CD4-positive, alpha-beta memory T cell (primary cell): Measurements from ENCODE around the gene CENPP. TPM values are rescaled to one million over a fixed set of nuclear protein-coding genes. Genes with fewer than 3 reads are reported as not detected.

Experiments
- CTCF ChIA-PET: fragments of 350-600 bp; sonication (Branson Sonifier 250); formaldehyde crosslinking; loops from one replicate; lab custom pipeline; 2021; ENCODE audit warnings: inconsistent platforms; ENCODE audit not compliant: partially characterized antibody; lab: Charles Lee
- POLR2A ChIA-PET: fragments of 350-600 bp; sonication (Branson Sonifier 250); formaldehyde crosslinking; loops from one replicate; lab custom pipeline; 2021; ENCODE audit not compliant: partially characterized antibody; lab: Charles Lee
- DNase-seq, 5 donors: peaks; one replicate each; pipeline versions ENCODE4 v3.0.0 to v3.0.0-alpha.2; 2020 to 2022; ENCODE audit warnings: mixed read lengths in 1 of 5
- H3K27ac ChIP-seq: one replicate; pipeline ENCODE4 v1.7.0; 2013; ENCODE audit warnings: low read depth, low read length
- H3K27me3 ChIP-seq: 2 replicates; pipeline ENCODE4 v1.7.0; 2013; ENCODE audit warnings: mild to moderate bottlenecking, low read length, moderate library complexity; ENCODE audit not compliant: insufficient read depth
- H3K36me3 ChIP-seq: 2 replicates; pipeline ENCODE4 v1.7.0; 2013; ENCODE audit warnings: mild to moderate bottlenecking, low read length, moderate library complexity; ENCODE audit not compliant: insufficient read depth
- H3K4me1 ChIP-seq: 2 replicates; pipeline ENCODE4 v1.7.0; 2013; ENCODE audit warnings: mild to moderate bottlenecking, low read length, moderate library complexity; ENCODE audit not compliant: insufficient read depth
- H3K4me3 ChIP-seq, 2 donors: one replicate each; pipeline ENCODE4 v1.7.0; 2013; ENCODE audit warnings: low read length in 2 of 2, mild to moderate bottlenecking in 1 of 2
- H3K9me3 ChIP-seq, 2 donors: one replicate each; pipeline ENCODE4 v1.7.0; 2013; ENCODE audit warnings: low read length in 2 of 2, control low read depth in 1 of 2; ENCODE audit not compliant: control insufficient read depth in 1 of 2
- H3K27ac Mint-ChIP-seq, 7 donors: one replicate each; pipeline ENCODE4 v1.8.0; 2020 to 2021; ENCODE audit warnings: mixed read lengths in 7 of 7, mild to moderate bottlenecking in 6 of 7, inconsistent platforms in 3 of 7, moderate library complexity in 3 of 7
- H3K27me3 Mint-ChIP-seq, 2 donors: one replicate each; pipeline ENCODE4 v1.8.0; 2020 to 2021; ENCODE audit warnings: mixed read lengths in 2 of 2
- H3K36me3 Mint-ChIP-seq, 2 donors: one replicate each; pipeline ENCODE4 v1.8.0; 2020 to 2021; ENCODE audit warnings: mixed read lengths in 2 of 2, inconsistent platforms in 1 of 2, mild to moderate bottlenecking in 1 of 2
- H3K4me1 Mint-ChIP-seq, 4 donors: one replicate each; pipeline ENCODE4 v1.8.0; 2020 to 2021; ENCODE audit warnings: mixed read lengths in 4 of 4, mild to moderate bottlenecking in 1 of 4
- H3K4me3 Mint-ChIP-seq, 8 donors: one replicate each; pipeline ENCODE4 v1.8.0; 2020 to 2021; ENCODE audit warnings: mixed read lengths in 8 of 8, mild to moderate bottlenecking in 7 of 8, moderate library complexity in 6 of 8, inconsistent platforms in 3 of 8
- H3K9me3 Mint-ChIP-seq, 8 donors: one replicate each; pipeline ENCODE4 v1.8.0; 2020 to 2021; ENCODE audit warnings: mixed read lengths in 8 of 8, mild to moderate bottlenecking in 5 of 8, inconsistent platforms in 3 of 8, moderate library complexity in 1 of 8
- intact Hi-C: fragments of 100-400 bp; cut with micrococcal nuclease; formaldehyde crosslinking; loops from one replicate; pipeline ENCODE4 v1.15.1; 2023
- polyA plus RNA-seq, 2 donors: library from polyadenylated mRNA; unstranded; fragments of 300-500 nt; fragmentation: Illumina TruSeq; gene quantifications; one replicate each; pipeline ENCODE4 v1.2.3, GENCODE V29; 2021
- total RNA-seq, 2 experiments: library from RNA; stranded (reverse); gene quantifications; one replicate each; pipeline ENCODE4 v1.2.3, GENCODE V29; 2021

The CENPP gene
- total and polyA plus RNA-seq, 4 experiments from 2014 or later = 0.55 to 9.5 (median 3.4) TPM

DNA sequence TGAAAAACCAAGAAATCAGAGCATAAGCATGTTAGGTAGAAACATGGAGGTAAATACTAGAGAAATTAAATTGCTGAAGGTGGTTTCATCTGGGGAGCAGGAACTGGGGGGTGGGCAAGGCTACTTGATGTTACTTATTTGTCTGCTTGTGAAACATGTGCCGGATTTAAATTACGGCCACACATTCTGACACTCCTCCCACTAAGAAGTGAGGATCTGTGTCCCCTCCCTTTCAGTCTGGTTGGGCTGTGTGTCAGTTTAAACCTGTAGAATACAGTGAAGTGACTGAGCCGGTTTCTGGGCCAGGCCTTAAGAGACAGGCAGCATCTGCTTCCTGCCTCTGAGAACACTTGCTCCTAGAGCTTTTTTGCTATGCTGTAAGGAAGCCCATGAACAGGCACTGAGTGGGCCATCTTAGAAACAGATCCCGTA, 29.9 kb upstream of the CENPP start:
- H3K27me3 Mint-ChIP-seq = no peaks in the 10 kb centered on the region
- Histone ChIP-seq H3K27ac (no peak overlapping the region), H3K9me3 (no peaks in the 10 kb centered on the region), H3K36me3 (peaks cover 15% of the 10 kb centered on the region), H3K4me1 (peaks cover 45% of the 10 kb centered on the region), H3K4me3 (no peak overlapping the region), H3K27me3 (no peaks in the 10 kb centered on the region)
- H3K27ac Mint-ChIP-seq = peak overlapping the region in 6 of 7 donors; percentile 69 to 99 (median 84)
- DNase-seq = no peak
- peaks cover 27 to 40% of the 10 kb centered on the region in 2 donors for H3K36me3 Mint-ChIP-seq
- intact Hi-C loops = loop anchor here (10.0 kb wide), 1 partner anchor 469 kb away; the partner anchor contains the start of gene BICD2
- H3K4me3 Mint-ChIP-seq = peak overlapping the region in 3 of 8 donors; percentile 26 to 45 (median 40)
- H3K4me1 Mint-ChIP-seq = peaks cover 36 to 71% (median 56%) of the 10 kb centered on the region in 4 donors
- POLR2A ChIA-PET = no interaction called here
- CTCF ChIA-PET = no interaction called here
- peaks cover 0 to 2% (median 0%) of the 10 kb centered on the region in 8 donors for H3K9me3 Mint-ChIP-seq

DNA sequence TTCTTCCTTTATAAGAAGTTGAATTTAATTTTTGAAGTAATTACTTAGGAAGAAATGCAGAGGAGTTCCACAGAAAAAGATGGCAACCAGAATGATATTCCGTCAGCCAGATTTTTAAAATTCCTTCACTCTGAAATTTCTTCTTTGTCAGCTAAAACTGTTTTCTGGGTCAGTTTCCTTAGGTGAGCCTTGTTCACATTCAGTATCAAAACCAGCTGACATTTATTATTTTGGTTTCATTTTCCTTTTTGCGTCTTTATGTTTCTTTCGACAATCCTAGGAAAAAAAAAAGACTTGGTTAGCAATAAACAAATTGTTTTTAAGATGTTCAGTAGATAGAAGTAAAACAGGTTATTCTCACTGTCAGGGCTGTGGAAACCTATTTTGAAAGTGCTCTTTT, 28.1 kb upstream of the CENPP start:
- H3K4me1 Mint-ChIP-seq = peaks cover 25 to 54% (median 41%) of the 10 kb centered on the region in 4 donors
- intact Hi-C loops = loop anchor here (10.0 kb wide), 1 partner anchor 467 kb away; the partner anchor contains the start of gene BICD2
- peak overlapping the region in 1 of 2 donors; percentile 14 for H3K4me3 ChIP-seq

DNA sequence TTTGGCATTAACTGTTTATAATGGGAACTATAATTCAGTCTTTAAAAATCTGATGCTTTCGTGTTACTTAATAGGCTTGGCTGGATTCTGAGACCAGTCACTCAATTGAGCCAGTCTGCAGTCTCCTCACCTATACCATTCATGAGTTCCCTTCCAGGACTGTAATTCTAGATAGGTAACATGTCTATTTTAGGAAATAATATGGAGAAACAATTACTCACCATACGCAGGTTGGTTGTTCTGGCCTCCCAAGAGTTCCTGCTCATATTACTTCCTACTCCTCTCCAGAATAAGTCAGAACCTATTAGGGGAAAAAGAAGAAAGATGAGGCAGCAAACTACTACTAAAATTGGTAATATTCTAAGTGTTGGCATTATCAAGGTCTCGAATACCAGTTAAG, 27.7 kb upstream of the CENPP start:
- H3K36me3 ChIP-seq = peaks cover 30% of the 10 kb centered on the region
- H3K27ac ChIP-seq = peak overlapping the region; percentile 61
- Mint-ChIP-seq H3K36me3 (peaks cover 40 to 55% of the 10 kb centered on the region in 2 donors), H3K27ac (peak overlapping the region; percentile 88 to 99 (median 98)), H3K27me3 (no peaks in the 10 kb centered on the region), H3K9me3 (no peaks in the 10 kb centered on the region), H3K4me1 (peaks cover 21 to 49% (median 36%) of the 10 kb centered on the region in 4 donors), H3K4me3 (peak overlapping the region; percentile 73 to 94 (median 88))
- no peak for DNase-seq
- intact Hi-C loops = loop anchor here (10.0 kb wide), 1 partner anchor 467 kb away; the partner anchor contains the start of gene BICD2
- H3K9me3 ChIP-seq = no peaks in the 10 kb centered on the region
- CTCF ChIA-PET = no interaction called here
- peak overlapping the region in 1 of 2 donors; percentile 14 for H3K4me3 ChIP-seq
- H3K4me1 ChIP-seq = peaks cover 24% of the 10 kb centered on the region
- POLR2A ChIA-PET = interaction anchor here (1.0 to 3.1 kb wide), 2 partner anchors 19 to 27 kb away, joined by 3 to 14 read pairs; partner anchors contain the start of genes CENPP and NOL8
- no peaks in the 10 kb centered on the region for H3K27me3 ChIP-seq

More for the DNA sequence above, 28.1 kb upstream of the CENPP start:
- ChIA-PET CTCF (no interaction called here), POLR2A (interaction anchor here (3.1 kb wide), 1 partner anchor 28 kb away, joined by 14 read pairs; the partner anchor contains the start of genes CENPP and NOL8)
- Histone ChIP-seq H3K4me1 (peaks cover 28% of the 10 kb centered on the region), H3K36me3 (peaks cover 26% of the 10 kb centered on the region), H3K9me3 (no peaks in the 10 kb centered on the region), H3K27me3 (no peaks in the 10 kb centered on the region), H3K27ac (peak overlapping the region; percentile 61)
- peak overlapping the region; percentile 88 to 99 (median 98) for H3K27ac Mint-ChIP-seq
- H3K27me3 Mint-ChIP-seq = no peaks in the 10 kb centered on the region
- H3K36me3 Mint-ChIP-seq = peaks cover 36 to 51% of the 10 kb centered on the region in 2 donors
- H3K9me3 Mint-ChIP-seq = no peaks in the 10 kb centered on the region
- peak overlapping the region; percentile 73 to 94 (median 88) for H3K4me3 Mint-ChIP-seq
- DNase-seq = peak in 4 of 5 donors; percentile 5 to 27 (median 12)

DNA sequence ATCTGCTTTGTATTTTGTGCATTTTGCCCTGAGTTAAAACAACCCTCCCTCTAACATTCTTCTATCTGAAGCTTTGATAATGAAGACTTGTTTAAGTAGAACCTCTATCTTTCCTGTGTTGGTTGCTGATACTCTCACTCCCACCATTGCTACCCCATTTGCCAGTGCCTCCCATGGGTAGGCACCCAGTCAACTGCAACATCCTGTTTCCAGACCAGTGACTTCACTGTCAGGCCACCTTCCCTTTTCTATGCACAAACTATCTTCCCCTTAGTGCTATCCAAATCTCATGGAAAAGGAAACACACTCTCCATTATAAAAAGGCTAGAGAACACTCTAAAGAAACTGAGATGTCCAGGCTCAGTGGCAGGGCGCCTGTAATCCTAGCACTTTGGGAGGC, 26.6 kb upstream of the CENPP start:
- CTCF ChIA-PET = interaction anchor here (1.2 kb wide), 1 partner anchor 27 kb away, joined by 3 read pairs; no protein-coding TSS in a partner anchor
- Mint-ChIP-seq H3K4me1 (peaks cover 19 to 38% (median 29%) of the 10 kb centered on the region in 4 donors), H3K9me3 (no peaks in the 10 kb centered on the region), H3K27me3 (no peaks in the 10 kb centered on the region), H3K36me3 (peaks cover 46 to 59% of the 10 kb centered on the region in 2 donors), H3K4me3 (peak overlapping the region in 2 of 8 donors; percentile 4 to 23), H3K27ac (peak overlapping the region in 6 of 7 donors; percentile 28 to 81 (median 63))
- peaks cover 22% of the 10 kb centered on the region for H3K4me1 ChIP-seq
- no peak for DNase-seq
- no peaks in the 10 kb centered on the region for H3K27me3 ChIP-seq
- POLR2A ChIA-PET = interaction anchor here (1.0 to 3.1 kb wide), 2 partner anchors 20 to 26 kb away, joined by 3 to 14 read pairs; partner anchors contain the start of genes CENPP and NOL8
- no peaks in the 10 kb centered on the region for H3K9me3 ChIP-seq
- no peak overlapping the region for H3K4me3 ChIP-seq
- H3K27ac ChIP-seq = no peak overlapping the region
- peaks cover 39% of the 10 kb centered on the region for H3K36me3 ChIP-seq
- intact Hi-C loops = loop anchor here (10.0 kb wide), 1 partner anchor 466 kb away; the partner anchor contains the start of gene BICD2

DNA sequence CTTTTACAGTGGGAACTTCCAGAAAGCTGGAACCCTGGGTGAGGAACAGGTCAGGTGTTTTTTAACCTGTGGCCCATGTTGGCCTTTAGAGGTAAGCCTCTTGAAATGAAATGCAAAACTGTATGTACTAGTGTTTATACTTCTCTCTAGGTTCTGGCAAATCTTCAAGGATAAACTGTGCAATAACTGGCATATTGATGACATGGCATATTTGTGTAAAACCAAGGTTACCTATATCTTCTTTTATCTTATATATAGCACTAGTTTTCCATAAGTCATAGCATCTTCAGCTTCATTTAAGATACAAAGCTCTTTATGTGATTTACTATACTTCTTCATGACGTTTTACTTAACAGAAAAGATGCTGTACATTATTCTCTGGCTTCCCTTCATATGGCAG, 24.8 kb upstream of the CENPP start:
- H3K4me3 ChIP-seq = no peak overlapping the region
- H3K9me3 Mint-ChIP-seq = no peaks in the 10 kb centered on the region
- no peaks in the 10 kb centered on the region for H3K9me3 ChIP-seq
- peaks cover 59 to 73% of the 10 kb centered on the region in 2 donors for H3K36me3 Mint-ChIP-seq
- ChIA-PET POLR2A (interaction anchor here (0.8 kb wide), 1 partner anchor 25 kb away, joined by 3 read pairs; the partner anchor contains the start of gene CENPP), CTCF (no interaction called here)
- H3K27me3 ChIP-seq = no peaks in the 10 kb centered on the region
- intact Hi-C loops = no loop called here
- peak overlapping the region in 1 of 7 donors; percentile 47 for H3K27ac Mint-ChIP-seq
- peaks cover 13% of the 10 kb centered on the region for H3K4me1 ChIP-seq
- no peak for DNase-seq
- H3K27ac ChIP-seq = no peak overlapping the region
- peaks cover 12 to 22% (median 15%) of the 10 kb centered on the region in 4 donors for H3K4me1 Mint-ChIP-seq
- no peak overlapping the region for H3K4me3 Mint-ChIP-seq
- peaks cover 55% of the 10 kb centered on the region for H3K36me3 ChIP-seq
- H3K27me3 Mint-ChIP-seq = no peaks in the 10 kb centered on the region

DNA sequence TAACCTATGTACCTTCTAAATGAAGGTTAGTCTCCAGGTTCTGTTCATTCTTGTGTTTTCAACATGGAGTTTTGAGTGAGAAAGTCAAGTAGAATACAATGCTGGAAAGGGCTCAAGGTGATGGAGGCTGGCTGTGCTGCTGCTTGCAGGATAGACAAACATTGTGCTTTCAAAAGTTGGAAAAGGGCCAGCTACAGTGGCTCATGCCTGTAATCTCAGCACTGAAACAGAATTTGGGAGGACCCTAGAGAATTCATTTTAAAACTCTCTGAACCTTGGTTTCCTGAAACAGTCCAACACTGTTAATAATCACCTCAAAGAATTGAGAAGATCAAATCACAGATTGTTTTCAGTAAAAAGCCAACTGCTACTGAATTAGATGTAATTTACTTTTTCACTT, 16.9 kb upstream of the CENPP start:
- CTCF ChIA-PET = no interaction called here
- no peak overlapping the region for H3K4me3 Mint-ChIP-seq
- intact Hi-C loops = no loop called here
- H3K27me3 Mint-ChIP-seq = no peaks in the 10 kb centered on the region
- Histone ChIP-seq H3K27ac (no peak overlapping the region), H3K36me3 (peaks cover 63% of the 10 kb centered on the region), H3K27me3 (no peaks in the 10 kb centered on the region), H3K9me3 (no peaks in the 10 kb centered on the region), H3K4me3 (no peak overlapping the region), H3K4me1 (no peaks in the 10 kb centered on the region)
- POLR2A ChIA-PET = no interaction called here
- H3K4me1 Mint-ChIP-seq = peaks cover 16 to 24% (median 22%) of the 10 kb centered on the region in 4 donors
- H3K27ac Mint-ChIP-seq = no peak overlapping the region
- no peak for DNase-seq
- peaks cover 57 to 80% of the 10 kb centered on the region in 2 donors for H3K36me3 Mint-ChIP-seq
- no peaks in the 10 kb centered on the region for H3K9me3 Mint-ChIP-seq

DNA sequence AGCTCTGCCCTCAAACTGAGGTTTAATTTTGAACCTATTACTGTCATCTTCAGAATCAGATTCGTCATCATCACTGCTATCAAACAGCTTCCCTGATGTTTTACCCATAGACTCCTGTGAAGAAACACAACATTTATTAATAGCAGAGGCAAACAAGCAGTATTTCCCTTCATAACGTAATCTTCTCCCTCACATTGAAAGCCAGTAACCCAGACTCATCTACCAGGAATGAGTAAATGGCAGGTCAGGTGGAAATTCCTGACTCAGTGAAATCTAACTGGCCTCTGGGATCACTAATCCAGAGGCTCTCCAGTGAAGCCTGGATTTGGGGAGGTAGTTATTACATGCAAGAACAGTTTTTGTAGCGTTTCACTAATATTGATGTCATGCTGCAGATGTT, 15.2 kb upstream of the CENPP start:
- H3K9me3 ChIP-seq = no peaks in the 10 kb centered on the region
- no peaks in the 10 kb centered on the region for H3K4me1 ChIP-seq
- no peaks in the 10 kb centered on the region for H3K9me3 Mint-ChIP-seq
- intact Hi-C loops = no loop called here
- peaks cover 58 to 79% of the 10 kb centered on the region in 2 donors for H3K36me3 Mint-ChIP-seq
- H3K36me3 ChIP-seq = peaks cover 46% of the 10 kb centered on the region
- no peak overlapping the region for H3K27ac ChIP-seq
- H3K27me3 Mint-ChIP-seq = no peaks in the 10 kb centered on the region
- H3K4me1 Mint-ChIP-seq = peaks cover 25 to 34% (median 30%) of the 10 kb centered on the region in 4 donors
- peak overlapping the region in 1 of 7 donors; percentile 65 for H3K27ac Mint-ChIP-seq
- H3K4me3 Mint-ChIP-seq = no peak overlapping the region
- no peaks in the 10 kb centered on the region for H3K27me3 ChIP-seq
- POLR2A ChIA-PET = no interaction called here
- H3K4me3 ChIP-seq = no peak overlapping the region
- DNase-seq = no peak
- CTCF ChIA-PET = no interaction called here
